HEK293 (cell line): ENCODE data around the gene OPALIN.

Experiments used
- FEZF1 ChIP-seq: fragments of 450-650 bp; formaldehyde crosslinking; IDR thresholded peaks from 2 replicates; pipeline ENCODE4 v1.5.1; 2016; ENCODE audit warnings: missing biosample characterization, missing genetic modification characterization
- GLIS2 ChIP-seq: fragments of 450-650 bp; formaldehyde crosslinking; IDR thresholded peaks from 2 replicates; pipeline ENCODE4 v1.5.1; 2016; ENCODE audit warnings: missing biosample characterization, missing genetic modification characterization
- HIC1 ChIP-seq: fragments of 450-650 bp; formaldehyde crosslinking; IDR thresholded peaks from 2 replicates; pipeline ENCODE4 v1.5.1; 2016; ENCODE audit warnings: missing biosample characterization, missing genetic modification characterization
- KLF7 ChIP-seq: fragments of 450-650 bp; formaldehyde crosslinking; IDR thresholded peaks from 2 replicates; pipeline ENCODE4 v1.5.1; 2016; ENCODE audit warnings: missing biosample characterization, missing genetic modification characterization, borderline replicate concordance
- KLF9 ChIP-seq: fragments of 450-650 bp; formaldehyde crosslinking; IDR thresholded peaks from 2 replicates; pipeline ENCODE4 v1.5.1; 2016; ENCODE audit warnings: missing biosample characterization, missing genetic modification characterization, low read depth
- PRDM1 ChIP-seq: fragments of 450-650 bp; formaldehyde crosslinking; IDR thresholded peaks from 2 replicates; pipeline ENCODE4; 2016; ENCODE audit warnings: missing biosample characterization, missing genetic modification characterization
- PRDM6 ChIP-seq: fragments of 450-650 bp; formaldehyde crosslinking; IDR thresholded peaks from 2 replicates; pipeline ENCODE4 v1.5.1; 2017; ENCODE audit warnings: missing biosample characterization, missing genetic modification characterization
- SP2 ChIP-seq: fragments of 450-650 bp; formaldehyde crosslinking; IDR thresholded peaks from 2 replicates; pipeline ENCODE4 v1.5.1; 2016; ENCODE audit warnings: missing biosample characterization, missing genetic modification characterization
- TRIM28 ChIP-seq: IDR thresholded peaks from 2 replicates; pipeline ENCODE4 v1.6.1; 2011; ENCODE audit warnings: low read length, control low read depth, borderline replicate concordance
- ZNF140 ChIP-seq: fragments of 450-650 bp; formaldehyde crosslinking; IDR thresholded peaks from 2 replicates; pipeline ENCODE4 v1.5.1; 2016; ENCODE audit warnings: missing biosample characterization, missing genetic modification characterization
- ZNF175 ChIP-seq: fragments of 450-650 bp; formaldehyde crosslinking; IDR thresholded peaks from 2 replicates; pipeline ENCODE4 v1.5.1; 2016; ENCODE audit warnings: missing biosample characterization, missing genetic modification characterization
- ZNF24 ChIP-seq: fragments of 450-650 bp; formaldehyde crosslinking; IDR thresholded peaks from 2 replicates; pipeline ENCODE4 v1.5.1; 2016; ENCODE audit warnings: missing biosample characterization, missing genetic modification characterization
- ZNF488 ChIP-seq: fragments of 450-650 bp; formaldehyde crosslinking; IDR thresholded peaks from 2 replicates; pipeline ENCODE4 v1.5.1; 2016; ENCODE audit warnings: missing biosample characterization, missing genetic modification characterization
- ZNF510 ChIP-seq: fragments of 450-650 bp; formaldehyde crosslinking; IDR thresholded peaks from 2 replicates; pipeline ENCODE4 v1.5.1; 2018; ENCODE audit warnings: mild to moderate bottlenecking, missing genetic modification characterization, missing biosample characterization; ENCODE audit not compliant: insufficient replicate concordance
- ZNF518A ChIP-seq: fragments of 450-650 bp; formaldehyde crosslinking; conservative IDR thresholded peaks from 2 replicates; pipeline ENCODE4 v1.5.1; 2016; ENCODE audit warnings: low read depth, missing biosample characterization, missing genetic modification characterization
- ZNF521 ChIP-seq: fragments of 450-650 bp; formaldehyde crosslinking; IDR thresholded peaks from 2 replicates; pipeline ENCODE4 v1.5.1; 2017; ENCODE audit warnings: missing biosample characterization, mild to moderate bottlenecking, missing genetic modification characterization
- ZNF529 ChIP-seq: fragments of 450-650 bp; formaldehyde crosslinking; IDR thresholded peaks from 2 replicates; pipeline ENCODE4 v1.5.1; 2017; ENCODE audit warnings: missing genetic modification characterization, missing biosample characterization; ENCODE audit not compliant: insufficient replicate concordance
- ZNF548 ChIP-seq: fragments of 450-650 bp; formaldehyde crosslinking; IDR thresholded peaks from 2 replicates; pipeline ENCODE4 v1.5.1; 2016; ENCODE audit warnings: missing biosample characterization, missing genetic modification characterization
- ZNF560 ChIP-seq: fragments of 450-650 bp; formaldehyde crosslinking; IDR thresholded peaks from 2 replicates; pipeline ENCODE4 v1.5.1; 2017; ENCODE audit warnings: missing biosample characterization, missing genetic modification characterization, borderline replicate concordance
- ZNF610 ChIP-seq: fragments of 450-650 bp; formaldehyde crosslinking; IDR thresholded peaks from 2 replicates; pipeline ENCODE4 v1.5.1; 2016; ENCODE audit warnings: missing biosample characterization, missing genetic modification characterization, borderline replicate concordance
- ZNF623 ChIP-seq: fragments of 450-650 bp; formaldehyde crosslinking; IDR thresholded peaks from 2 replicates; pipeline ENCODE4 v1.5.1; 2016; ENCODE audit warnings: missing biosample characterization, missing genetic modification characterization
- ZNF629 ChIP-seq: fragments of 450-650 bp; formaldehyde crosslinking; IDR thresholded peaks from 2 replicates; pipeline ENCODE4 v1.5.1; 2017; ENCODE audit warnings: missing biosample characterization, missing genetic modification characterization
- ZNF639 ChIP-seq: fragments of 450-650 bp; formaldehyde crosslinking; IDR thresholded peaks from 2 replicates; pipeline ENCODE4 v1.5.1; 2016; ENCODE audit warnings: missing biosample characterization, missing genetic modification characterization
- ZNF677 ChIP-seq: fragments of 450-650 bp; IDR thresholded peaks from 2 replicates; pipeline ENCODE4 v1.5.0; 2018; ENCODE audit warnings: missing biosample characterization, mild to moderate bottlenecking, missing genetic modification characterization, moderate library complexity
- ZNF692 ChIP-seq: fragments of 450-650 bp; formaldehyde crosslinking; IDR thresholded peaks from 2 replicates; pipeline ENCODE4 v1.5.1; 2016; ENCODE audit warnings: missing biosample characterization, missing genetic modification characterization
- ZSCAN30 ChIP-seq: fragments of 450-650 bp; IDR thresholded peaks from 2 replicates; pipeline ENCODE4 v1.5.1; 2018; ENCODE audit warnings: missing biosample characterization, mild to moderate bottlenecking, missing genetic modification characterization, moderate library complexity
- ZSCAN4 ChIP-seq: fragments of 450-650 bp; formaldehyde crosslinking; IDR thresholded peaks from 2 replicates; pipeline ENCODE4 v1.5.1; 2017; ENCODE audit warnings: missing biosample characterization, missing genetic modification characterization

OPALIN gene

GRCh38 chr10:96377816-96378294 is 19.1 kb upstream of the OPALIN start (continued):
- peak; percentile 62; the same call in 1 of the 2 replicates for TF ChIP-seq HIC1 (tag by site-specific recombination)
- TF ChIP-seq ZNF610 (tag by site-specific recombination): no peak
- TF ChIP-seq PRDM1 (tag by site-specific recombination): no peak
- TF ChIP-seq ZNF623 (tag by site-specific recombination): no peak
- no peak for TF ChIP-seq ZNF488 (tag by site-specific recombination)
- TF ChIP-seq ZNF24 (tag by site-specific recombination): 0 out of 2 replicates have a peak, but pooled peaks have one; percentile 45
- no peak for TF ChIP-seq ZNF140 (tag by site-specific recombination)
- no peak for TF ChIP-seq ZNF518A (tag by site-specific recombination)
- TF ChIP-seq ZNF692: peak; percentile 63
- TF ChIP-seq PRDM6: no peak
- TF ChIP-seq ZNF175 (tag by site-specific recombination): no peak
- TF ChIP-seq ZNF629 (tag by site-specific recombination): peak; percentile 68
- TF ChIP-seq SP2 (tag by site-specific recombination): peak; percentile 21; the same call in 1 of the 2 replicates
- TF ChIP-seq KLF9: no peak
- peak; percentile 34; the same call in 1 of the 2 replicates for TF ChIP-seq FEZF1
- no peak for TF ChIP-seq ZSCAN30 (tag by site-specific recombination)
- no peak for TF ChIP-seq KLF7
- no peak for TF ChIP-seq TRIM28
- no peak for TF ChIP-seq ZNF560
- TF ChIP-seq GLIS2: peak; percentile 47; the same call in 1 of the 2 replicates
- TF ChIP-seq ZNF677 (tag by site-specific recombination): no peak
- TF ChIP-seq ZNF529 (tag by site-specific recombination): no peak
- no peak for TF ChIP-seq ZNF548 (tag by site-specific recombination)
- no peak for TF ChIP-seq ZNF510
- TF ChIP-seq ZSCAN4 (tag by site-specific recombination): no peak
- no peak for TF ChIP-seq ZNF521 (tag by site-specific recombination)
- TF ChIP-seq ZNF639: no peak
